SU-DHL-6 (cell line): ENCODE data around the gene EPB41L1.

ENCODE experiments used
- H2AFZ ChIP-seq: fragments of 200-600 bp; sonication (generic); 2 replicates; pipeline ENCODE4 v1.6.1; 2014; ENCODE audit warnings: low read depth, mild to moderate bottlenecking, moderate library complexity, mixed read lengths, antibody characterized with exemption, low read length; ENCODE audit not compliant: severe bottlenecking
- H3F3A ChIP-seq: fragments of 200-600 bp; shearing (Covaris generic); 2 replicates; pipeline ENCODE4 v1.6.0; 2016; ENCODE audit warnings: antibody characterized with exemption, mild to moderate bottlenecking; ENCODE audit not compliant: insufficient read depth
- H3K27ac ChIP-seq: fragments of 200-600 bp; sonication (generic); 2 replicates; pipeline ENCODE4 v1.5.1; 2016; ENCODE audit warnings: low read depth, mild to moderate bottlenecking, low read length, moderate library complexity, mixed read lengths
- H3K27me3 ChIP-seq: fragments of 200-600 bp; sonication (generic), shearing (Covaris generic); 2 replicates; pipeline ENCODE4 v1.6.0; 2014; ENCODE audit warnings: mild to moderate bottlenecking, low read length
- H3K36me3 ChIP-seq: fragments of 200-600 bp; sonication (generic); 2 replicates; pipeline ENCODE4 v1.6.1; 2014; ENCODE audit warnings: mild to moderate bottlenecking, low read length, mixed read lengths
- H3K4me2 ChIP-seq: fragments of 300-600, 200-600 bp; shearing (Covaris generic), sonication (generic); 2 replicates; pipeline ENCODE4 v1.6.0; 2014; ENCODE audit warnings: low read length, low read depth, mild to moderate bottlenecking; ENCODE audit not compliant: poor library complexity, severe bottlenecking
- H3K4me3 ChIP-seq: fragments of 200-600 bp; sonication (generic); 2 replicates; pipeline ENCODE4 v1.5.1; 2014; ENCODE audit warnings: antibody characterized with exemption, low read length, mild to moderate bottlenecking, mixed read lengths; ENCODE audit not compliant: insufficient read depth, poor library complexity, severe bottlenecking
- H3K79me2 ChIP-seq: fragments of 200-600 bp; sonication (generic); 2 replicates; pipeline ENCODE4 v1.6.1; 2014; ENCODE audit warnings: mild to moderate bottlenecking, low read length, moderate library complexity; ENCODE audit not compliant: insufficient read depth
- H3K9ac ChIP-seq: fragments of 200-600 bp; sonication (generic); 2 replicates; pipeline ENCODE4 v1.7.0; 2014; ENCODE audit warnings: mild to moderate bottlenecking, low read length
- H3K9me2 ChIP-seq: fragments of 200-600 bp; sonication (generic); replicated peaks from 2 replicates; pipeline ENCODE4 v1.6.1; 2014; ENCODE audit warnings: low read length; ENCODE audit not compliant: insufficient read depth
- H3K9me3 ChIP-seq: fragments of 200-600 bp; sonication (generic); 2 replicates; pipeline ENCODE4 v1.6.1; 2014; ENCODE audit warnings: low read length, mixed read lengths; ENCODE audit not compliant: insufficient read depth
- H4K20me1 ChIP-seq: fragments of 200-600 bp; sonication (generic); 2 replicates; pipeline ENCODE4 v1.6.1; 2014; ENCODE audit warnings: low read depth, mild to moderate bottlenecking, antibody characterized with exemption, low read length, moderate library complexity, mixed read lengths
- CTCF ChIP-seq: fragments of 200-600 bp; sonication (generic); IDR thresholded peaks from one replicate; pipeline ENCODE4 v1.5.1; 2017; ENCODE audit warnings: antibody characterized with exemption, mild to moderate bottlenecking, low read length, moderate library complexity; ENCODE audit not compliant: insufficient read depth, poor library complexity, severe bottlenecking
- EZH2phosphoT487 ChIP-seq: fragments of 200-600 bp; sonication (generic), shearing (Covaris generic); conservative IDR thresholded peaks from 2 replicates; pipeline ENCODE4 v1.6.1; 2018; ENCODE audit warnings: mild to moderate bottlenecking, antibody characterized with exemption, low read length, moderate library complexity, mixed read lengths

EPB41L1 gene

GRCh38 chr20:36277546-36277945 is 123.0 kb downstream of the EPB41L1 start:
- H3F3A ChIP-seq, result no peaks in the 10 kb centered on the region
- H3K36me3 ChIP-seq, result no peaks in the 10 kb centered on the region
- H3K4me3 ChIP-seq, result no peak overlapping the region
- H3K9ac ChIP-seq, result no peak overlapping the region
- no peaks in the 10 kb centered on the region for H3K79me2 ChIP-seq
- TF ChIP-seq CTCF (no peak), EZH2phosphoT487 (no peak)
- no peaks in the 10 kb centered on the region for H3K9me3 ChIP-seq
- no peak overlapping the region for H2AFZ ChIP-seq
- H3K4me2 ChIP-seq, result no peak overlapping the region
- H3K27me3 ChIP-seq, result no peaks in the 10 kb centered on the region
- no peak overlapping the region for H3K27ac ChIP-seq
- no peaks in the 10 kb centered on the region for H4K20me1 ChIP-seq
- H3K9me2 ChIP-seq, result no peaks in the 10 kb centered on the region

- no peaks in the 10 kb centered on the region for H3F3A ChIP-seq
- no peak for TF ChIP-seq EZH2phosphoT487
- no peak for TF ChIP-seq CTCF
- H3K27me3 ChIP-seq, result no peaks in the 10 kb centered on the region
- no peaks in the 10 kb centered on the region for H3K9me2 ChIP-seq
- no peaks in the 10 kb centered on the region for H3K79me2 ChIP-seq
- H4K20me1 ChIP-seq, result no peaks in the 10 kb centered on the region
- no peak overlapping the region for H2AFZ ChIP-seq
- no peak overlapping the region for H3K9ac ChIP-seq
- no peak overlapping the region for H3K4me3 ChIP-seq
- no peak overlapping the region for H3K4me2 ChIP-seq
- no peaks in the 10 kb centered on the region for H3K9me3 ChIP-seq
- no peak overlapping the region for H3K27ac ChIP-seq
- no peaks in the 10 kb centered on the region for H3K36me3 ChIP-seq
These were observed 124.8 kb downstream of the EPB41L1 start for GRCh38 chr20:36279362-36279761.

- Histone ChIP-seq H3K27me3 (no peaks in the 10 kb centered on the region), H3K36me3 (no peaks in the 10 kb centered on the region), H3K9ac (no peak overlapping the region), H3K9me2 (no peaks in the 10 kb centered on the region), H4K20me1 (no peaks in the 10 kb centered on the region), H3K27ac (no peak overlapping the region), H2AFZ (no peak overlapping the region), H3K4me2 (no peak overlapping the region), H3F3A (no peaks in the 10 kb centered on the region), H3K79me2 (no peaks in the 10 kb centered on the region), H3K9me3 (no peaks in the 10 kb centered on the region), H3K4me3 (no peak overlapping the region)
- TF ChIP-seq CTCF (no peak), EZH2phosphoT487 (no peak)
These were observed 125.2 kb downstream of the EPB41L1 start for GRCh38 chr20:36279776-36280175.
